ENCODE data around the gene NBAS.

NBAS gene

GRCh38 chr2:15560988-15561573, at the start of gene NBAS:
NBAS (minus strand) TSS chr2:15561334; CDS start chr2:15561304, 30 bp downstream.
- peak; percentile 65 for DNase-seq

- no peak for DNase-seq
Observed at GRCh38 chr2:15610430-15610952, 49.4 kb upstream of the NBAS start.

- DNase-seq = no peak
Observed at GRCh38 chr2:15609341-15610042, 48.4 kb upstream of the NBAS start.

- DNase-seq = no peak
Observed at GRCh38 chr2:15608392-15608761, 47.2 kb upstream of the NBAS start.

GRCh38 chr2:15607709-15608391, 46.7 kb upstream of the NBAS start:
- no peak for DNase-seq

GRCh38 chr2:15606481-15607441, 45.6 kb upstream of the NBAS start:
- DNase-seq = no peak

- DNase-seq = no peak
Observed at GRCh38 chr2:15605721-15606120, 44.6 kb upstream of the NBAS start.

GRCh38 chr2:15603948-15604347, 42.8 kb upstream of the NBAS start:
- no peak for DNase-seq

GRCh38 chr2:15603044-15603765, 42.1 kb upstream of the NBAS start:
- DNase-seq = no peak

GRCh38 chr2:15602393-15602792, 41.3 kb upstream of the NBAS start:
- DNase-seq = no peak

- DNase-seq = no peak
Observed at GRCh38 chr2:15601681-15602080, 40.5 kb upstream of the NBAS start.

GRCh38 chr2:15599994-15600393, 38.9 kb upstream of the NBAS start:
- no peak for DNase-seq

GRCh38 chr2:15596968-15597367, 35.8 kb upstream of the NBAS start:
- DNase-seq = no peak

- no peak for DNase-seq
Observed at GRCh38 chr2:15596350-15596749, 35.2 kb upstream of the NBAS start.

GRCh38 chr2:15595936-15596335, 34.8 kb upstream of the NBAS start:
- DNase-seq = no peak

GRCh38 chr2:15595342-15595905, 34.3 kb upstream of the NBAS start:
- DNase-seq = no peak

GRCh38 chr2:15594291-15595256, 33.4 kb upstream of the NBAS start:
- no peak for DNase-seq

- no peak for DNase-seq
Observed at GRCh38 chr2:15593327-15593705, 32.2 kb upstream of the NBAS start.

GRCh38 chr2:15591692-15592463, 30.7 kb upstream of the NBAS start, which contains the start of gene DDX1:
DDX1 (plus strand) TSS chr2:15591868; CDS start chr2:15591934, 66 bp downstream.
- peak; percentile 77 for DNase-seq

- no peak for DNase-seq
Observed at GRCh38 chr2:15591373-15591691, 30.2 kb upstream of the NBAS start.
